GM10248 (cell line): ENCODE results near the gene PTRH1.

Source experiments
- CTCF ChIA-PET: fragments of 300-600 bp; sonication (Branson Sonifier 250); formaldehyde crosslinking; extraction: SDS; loops from one replicate; lab custom pipeline; 2021; ENCODE audit warnings: antibody characterized with exemption; lab: Yijun Ruan, JAX
- POLR2A ChIA-PET: fragments of 350-650 bp; sonication (Branson Sonifier 250); formaldehyde crosslinking; extraction: SDS; loops from one replicate; lab custom pipeline; 2020; ENCODE audit warnings: antibody characterized with exemption; lab: Yijun Ruan, JAX
- DNase-seq: peaks from one replicate; pipeline ENCODE4 v3.0.0; 2012; ENCODE audit errors: extremely low spot score
- CTCF ChIP-seq: IDR thresholded peaks from 2 replicates; pipeline ENCODE4 v1.5.1; 2012; ENCODE audit warnings: mild to moderate bottlenecking, low read depth; ENCODE audit errors: extremely low read depth, missing control alignments, control extremely low read depth

PTRH1 gene

GRCh38 chr9:127714951-127715469, 453 bp downstream of the PTRH1 start:
- no peak for TF ChIP-seq CTCF
- CTCF ChIA-PET: interaction anchor here (1.3 to 8.0 kb wide), 6 partner anchors 14 to 207 kb away, joined by 3 to 53 read pairs (median 6); partner anchors contain the start of gene TOR2A
- POLR2A ChIA-PET: interaction anchor here (1.1 kb wide), 1 partner anchor 20 kb away, joined by 4 read pairs; the partner anchor contains the start of gene TOR2A
- DNase-seq: no peak

- no peak for DNase-seq
- ChIA-PET POLR2A (no interaction called here), CTCF (interaction anchor here (2.8 to 8.0 kb wide), 3 partner anchors 20 to 206 kb away, joined by 9 to 53 read pairs (median 12); partner anchors contain the start of gene TOR2A)
- TF ChIP-seq CTCF: no peak
These were observed 1.3 kb downstream of the PTRH1 start for GRCh38 chr9:127714020-127714750.

DNA sequence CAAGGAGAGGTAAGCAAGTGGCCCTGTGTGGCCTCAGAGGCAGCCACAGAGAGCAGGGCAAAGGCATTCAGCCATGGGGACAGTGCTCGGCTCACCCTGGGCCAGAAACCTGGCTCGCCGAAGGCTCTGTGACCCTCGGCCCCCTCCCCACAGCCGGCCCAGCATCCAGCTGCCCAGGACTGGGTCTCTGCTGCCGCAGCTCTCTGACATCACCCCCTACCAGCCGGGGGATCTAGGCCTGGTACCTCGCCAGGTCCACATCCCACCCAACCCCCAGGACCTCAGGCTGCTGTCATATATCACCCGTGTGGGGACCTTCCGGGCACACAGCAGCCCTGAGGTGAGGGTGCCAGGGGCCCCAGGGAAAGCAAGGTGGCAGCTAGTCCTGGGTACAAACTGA, 2.6 kb downstream of the PTRH1 start:
- POLR2A ChIA-PET: interaction anchor here (0.6 kb wide), 1 partner anchor 243 kb away, joined by 3 read pairs; no protein-coding TSS in a partner anchor
- CTCF ChIA-PET: interaction anchor here (2.6 to 8.0 kb wide), 3 partner anchors 21 to 157 kb away, joined by 8 to 53 read pairs (median 24); partner anchors contain the start of gene TOR2A
- TF ChIP-seq CTCF: no peak
- DNase-seq: no peak

GRCh38 chr9:127712371-127712770, 3.1 kb downstream of the PTRH1 start:
- no peak for TF ChIP-seq CTCF
- POLR2A ChIA-PET: no interaction called here
- CTCF ChIA-PET: interaction anchor here (2.6 to 3.7 kb wide), 2 partner anchors 22 to 157 kb away, joined by 8 to 24 read pairs; partner anchors contain the start of gene TOR2A
- no peak for DNase-seq

DNA sequence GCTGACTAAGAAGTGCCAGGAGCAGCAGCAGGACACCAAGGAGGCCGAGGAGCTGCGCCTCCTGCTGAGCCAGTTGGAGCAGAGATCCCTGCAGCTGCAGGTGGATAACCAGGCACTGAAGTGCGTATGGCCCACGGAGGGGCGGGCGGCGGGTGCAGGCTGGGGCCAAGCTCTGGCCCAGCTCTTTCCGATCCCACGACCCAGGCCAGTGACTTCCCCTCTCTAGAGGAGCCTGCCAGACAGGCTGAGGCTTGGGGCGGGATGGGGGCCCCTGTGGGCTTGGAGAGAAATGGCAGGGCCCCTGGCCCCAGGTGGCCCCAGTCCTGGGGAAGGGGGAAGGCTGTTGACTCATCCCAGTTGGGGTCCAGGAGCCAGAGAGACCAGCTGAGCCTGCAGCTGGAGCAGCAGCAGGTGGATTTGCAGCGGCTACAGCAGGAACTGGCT, 3.6 kb downstream of the PTRH1 start:
- no peak for TF ChIP-seq CTCF
- DNase-seq: no peak
- POLR2A ChIA-PET: no interaction called here
- CTCF ChIA-PET: interaction anchor here (1.6 to 3.7 kb wide), 3 partner anchors 11 to 158 kb away, joined by 6 to 24 read pairs (median 8); partner anchors contain the start of gene TOR2A

- CTCF ChIA-PET: interaction anchor here (1.6 to 3.7 kb wide), 3 partner anchors 11 to 158 kb away, joined by 6 to 24 read pairs (median 8); partner anchors contain the start of gene TOR2A
- DNase-seq: no peak
- POLR2A ChIA-PET: no interaction called here
- no peak for TF ChIP-seq CTCF
These were observed 4.2 kb downstream of the PTRH1 start for GRCh38 chr9:127711226-127711701.
